Measurements from ENCODE around the gene FNDC11. TPM values are rescaled to one million over a fixed set of nuclear protein-coding genes. Genes with fewer than 3 reads are reported as not detected.
A peak's percentile ranks its signal among the peaks of the same experiment; 100 is the strongest.

Gene FNDC11
- total RNA-seq, 1 experiment from 2014 or later, result not detected

DNA sequence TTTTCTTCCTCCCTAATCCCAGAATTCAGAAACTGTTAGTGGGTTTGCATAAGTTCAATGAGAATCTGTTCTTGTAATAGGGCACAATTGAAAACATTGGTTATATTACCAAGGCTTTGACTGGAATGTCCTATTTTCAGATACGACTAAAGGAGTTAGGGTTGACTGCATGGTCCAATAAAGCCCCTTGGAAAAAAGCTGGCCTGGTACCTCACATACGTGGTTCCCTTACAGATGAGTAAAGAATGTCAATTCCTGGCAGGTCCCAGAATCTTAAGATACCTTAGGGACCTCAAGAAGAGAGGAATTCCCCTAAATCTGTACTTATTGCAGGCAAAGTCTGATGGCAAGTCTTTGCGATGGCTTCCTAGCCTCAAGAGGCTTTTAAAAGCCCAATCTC, 28.8 kb upstream of the FNDC11 start:
- DNase-seq (ENCODE audit: low read depth), result no peak

- DNase-seq (ENCODE audit: low read depth), result no peak
These were observed 28.0 kb upstream of the FNDC11 start for GRCh38 chr20:63525971-63526370.

GRCh38 chr20:63527184-63527583, 26.8 kb upstream of the FNDC11 start:
- DNase-seq (ENCODE audit: low read depth), result no peak

- DNase-seq (ENCODE audit: low read depth), result no peak
These were observed 24.6 kb upstream of the FNDC11 start for GRCh38 chr20:63529180-63529860.

GRCh38 chr20:63529861-63530787, 23.8 kb upstream of the FNDC11 start:
- no peak for DNase-seq (ENCODE audit: low read depth)

- DNase-seq (ENCODE audit: low read depth), result no peak
These were observed 23.2 kb upstream of the FNDC11 start for GRCh38 chr20:63530788-63531160.

DNA sequence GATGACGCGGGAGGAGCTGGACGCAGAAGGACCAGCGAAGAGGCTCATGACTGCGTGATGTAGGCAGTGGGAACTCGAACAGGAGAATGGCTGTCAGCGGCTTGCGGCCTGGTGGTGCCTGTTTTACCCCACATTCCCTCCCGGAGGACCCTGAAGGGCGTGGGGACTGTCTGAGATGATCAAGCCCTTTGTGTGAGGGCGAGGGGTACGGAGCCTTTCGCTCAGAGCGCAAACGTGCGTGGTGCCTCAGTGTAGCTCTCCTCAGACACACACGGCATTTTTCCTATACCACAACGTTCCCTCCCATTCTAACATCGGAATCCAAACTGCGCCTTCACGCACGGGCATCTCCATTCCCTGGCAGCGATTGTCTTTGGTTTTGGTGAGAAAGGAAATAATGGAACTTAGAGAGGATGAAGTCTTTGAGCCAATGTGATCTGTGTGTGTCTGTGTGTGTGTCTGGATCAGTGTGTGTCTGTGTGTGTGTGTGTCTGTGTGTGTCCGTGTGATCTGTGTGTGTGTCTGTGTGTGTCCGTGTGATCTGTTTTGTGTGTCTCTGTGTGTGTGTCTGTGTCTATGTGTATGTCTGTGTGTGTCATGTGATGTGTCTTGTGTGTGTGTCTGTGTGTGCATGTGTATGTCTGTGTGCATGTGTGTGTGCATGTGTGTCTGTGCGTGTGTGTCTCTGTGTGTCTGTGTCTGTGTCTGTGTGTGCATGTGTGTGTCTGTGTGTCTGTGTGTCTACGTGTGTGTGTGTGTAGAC, 22.1 kb upstream of the FNDC11 start:
- no peak for DNase-seq (ENCODE audit: low read depth)

DNA sequence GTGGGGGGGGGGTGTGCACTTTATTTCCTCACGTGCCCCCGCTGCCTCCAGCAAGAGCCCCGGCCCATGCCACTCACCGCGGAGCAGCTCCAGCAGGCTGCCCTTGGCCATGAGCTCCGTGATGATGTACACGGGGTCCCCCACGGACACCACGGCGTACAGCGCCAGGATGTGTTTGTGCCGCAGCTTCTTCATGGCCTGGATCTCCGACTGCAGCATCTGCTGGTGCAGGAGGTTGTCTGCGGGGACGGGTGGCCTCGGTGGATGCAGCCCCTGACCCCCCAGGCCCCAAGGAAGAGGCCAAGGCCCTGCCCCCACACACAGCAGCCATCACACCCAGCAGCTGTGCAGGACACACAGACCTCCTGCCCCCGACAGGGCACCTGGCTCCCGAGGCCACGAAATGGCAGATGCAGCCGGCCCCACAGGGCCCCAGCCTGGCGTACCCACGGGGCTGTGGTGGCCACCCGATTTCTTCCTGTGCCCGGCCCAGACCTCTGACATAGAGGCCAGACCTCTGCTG, 21.4 kb upstream of the FNDC11 start:
- DNase-seq (ENCODE audit: low read depth), result no peak

- no peak for DNase-seq (ENCODE audit: low read depth)
These were observed 20.6 kb upstream of the FNDC11 start for GRCh38 chr20:63533388-63533787.

GRCh38 chr20:63533871-63534393, 20.0 kb upstream of the FNDC11 start:
- DNase-seq (ENCODE audit: low read depth), result no peak

DNA sequence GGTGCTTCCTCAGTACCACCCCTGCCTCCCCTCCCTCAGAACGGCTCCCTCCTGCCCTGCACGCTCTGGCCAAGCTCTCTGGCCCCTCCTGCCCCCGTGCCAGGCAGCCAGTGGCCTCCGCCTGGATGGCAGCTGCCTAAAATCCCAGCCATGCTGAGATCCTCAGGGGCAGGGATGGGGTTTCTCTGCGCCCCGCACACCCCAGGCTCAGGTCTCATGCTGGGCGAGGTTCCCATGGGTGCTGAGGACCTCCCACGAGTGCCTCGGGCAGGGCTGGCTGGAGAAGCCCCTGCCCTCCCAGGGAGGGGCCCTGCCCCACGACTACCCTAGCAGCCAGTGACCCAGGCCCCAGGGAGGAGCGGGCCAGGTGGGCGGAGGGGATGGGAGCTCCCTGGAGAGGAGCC, 19.5 kb upstream of the FNDC11 start:
- no peak for DNase-seq (ENCODE audit: low read depth)

DNA sequence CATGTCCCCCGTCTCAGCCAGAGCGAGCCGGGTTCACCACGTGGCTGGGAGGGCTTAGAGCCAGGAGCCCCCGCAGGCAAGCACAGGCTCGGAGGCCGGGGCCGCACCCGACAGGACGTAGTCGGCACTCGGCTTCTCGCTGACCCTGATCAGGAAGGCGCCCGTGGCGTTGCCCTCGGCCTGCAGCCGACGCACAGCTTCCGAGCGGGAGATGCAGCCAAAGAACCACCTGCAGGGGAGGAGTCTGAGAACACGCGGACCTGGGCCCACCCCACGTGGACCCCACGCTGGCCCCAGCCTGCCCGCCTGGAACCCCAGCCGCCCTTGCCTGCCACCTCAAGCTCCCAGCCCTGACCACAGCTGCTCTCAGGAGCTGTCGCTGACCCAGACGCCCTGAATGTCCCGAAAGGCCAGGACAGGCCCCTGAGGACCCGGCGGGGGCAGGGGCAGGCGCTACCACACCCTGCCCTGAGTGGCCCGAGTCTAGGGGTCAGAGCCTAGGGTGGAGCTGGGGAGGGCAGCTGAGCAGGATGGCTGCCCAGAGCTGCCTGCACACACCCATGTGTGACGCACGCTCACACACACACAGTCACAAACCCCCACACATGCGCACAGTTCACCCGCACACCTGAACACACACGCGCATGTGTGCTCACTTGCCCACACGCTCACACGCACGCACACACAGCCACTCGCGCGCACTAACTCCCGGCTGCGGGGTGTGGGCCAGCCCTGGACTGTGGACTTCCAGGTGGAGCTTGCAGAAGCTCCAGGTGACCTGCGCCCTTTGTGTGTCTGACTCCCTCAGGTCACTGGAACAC, 18.9 kb upstream of the FNDC11 start:
- DNase-seq (ENCODE audit: low read depth), result no peak

GRCh38 chr20:63536241-63536977, 17.6 kb upstream of the FNDC11 start:
- peak; percentile 68 for DNase-seq (ENCODE audit: low read depth)

DNA sequence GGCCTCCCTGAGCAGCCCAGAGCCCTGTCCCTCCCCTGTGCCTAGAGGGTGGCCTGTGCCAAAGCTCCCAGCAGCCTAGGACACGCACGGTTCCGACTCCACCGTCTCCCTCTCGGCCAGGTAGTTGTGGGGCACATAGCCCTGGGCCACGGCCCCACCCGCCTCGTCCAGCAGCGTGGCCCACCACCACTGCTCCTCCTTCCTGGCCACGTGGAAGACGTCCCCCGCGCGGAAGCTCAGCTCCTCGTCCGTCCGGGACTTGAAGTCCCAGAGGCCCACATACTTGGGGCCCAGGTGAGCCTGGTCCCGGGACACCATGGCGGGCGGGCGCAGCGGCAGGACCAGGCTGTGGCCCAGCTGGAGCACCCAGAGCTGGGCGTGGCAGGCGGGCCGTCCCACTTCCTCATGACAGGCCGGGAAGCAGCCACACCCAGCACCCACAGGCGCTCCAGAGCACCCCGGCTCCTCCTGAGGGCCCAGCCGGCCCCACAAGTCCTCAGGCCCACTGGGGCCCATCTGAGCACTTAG, 16.9 kb upstream of the FNDC11 start, which contains the start of gene PTK6:
PTK6 (minus strand) TSS at position 380 of the 528 bp plus-strand sequence; CDS start at position 318, 62 bp downstream.
- no peak for DNase-seq (ENCODE audit: low read depth)

DNA sequence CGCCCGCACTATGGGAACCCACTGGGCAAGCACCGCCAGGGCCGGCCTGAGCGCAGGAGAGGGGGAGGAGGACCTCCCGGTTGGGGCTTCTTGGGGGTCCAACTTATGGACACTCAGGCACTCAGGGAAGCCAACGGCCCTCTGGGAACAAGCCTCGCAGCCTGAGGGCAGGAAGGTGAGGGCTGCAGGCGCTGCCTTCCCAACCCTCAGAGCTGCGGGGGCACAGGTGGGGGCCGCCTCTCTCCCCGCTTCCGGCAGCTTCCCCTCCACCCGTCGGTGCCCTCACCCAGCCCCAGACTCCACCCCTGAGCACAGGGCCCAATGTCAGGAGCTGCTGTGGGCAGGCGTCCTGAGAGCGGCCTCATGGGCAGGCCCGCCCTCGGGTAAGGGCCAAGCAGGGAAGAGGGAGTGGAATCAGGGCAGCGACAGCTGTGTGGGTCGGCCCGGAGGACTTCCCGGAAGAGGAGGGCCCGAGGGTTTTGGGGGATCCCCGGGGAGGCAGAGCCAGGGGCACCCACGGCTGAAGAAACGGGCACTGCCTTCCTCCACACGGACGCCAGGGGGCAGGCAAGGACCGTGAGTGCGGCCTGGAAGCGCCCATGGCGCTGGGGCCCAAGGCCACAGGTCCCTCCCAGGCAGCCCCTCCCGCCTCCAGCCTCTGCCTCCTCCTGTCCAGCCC, 16.3 kb upstream of the FNDC11 start:
- DNase-seq (ENCODE audit: low read depth), result peak; percentile 78

DNA sequence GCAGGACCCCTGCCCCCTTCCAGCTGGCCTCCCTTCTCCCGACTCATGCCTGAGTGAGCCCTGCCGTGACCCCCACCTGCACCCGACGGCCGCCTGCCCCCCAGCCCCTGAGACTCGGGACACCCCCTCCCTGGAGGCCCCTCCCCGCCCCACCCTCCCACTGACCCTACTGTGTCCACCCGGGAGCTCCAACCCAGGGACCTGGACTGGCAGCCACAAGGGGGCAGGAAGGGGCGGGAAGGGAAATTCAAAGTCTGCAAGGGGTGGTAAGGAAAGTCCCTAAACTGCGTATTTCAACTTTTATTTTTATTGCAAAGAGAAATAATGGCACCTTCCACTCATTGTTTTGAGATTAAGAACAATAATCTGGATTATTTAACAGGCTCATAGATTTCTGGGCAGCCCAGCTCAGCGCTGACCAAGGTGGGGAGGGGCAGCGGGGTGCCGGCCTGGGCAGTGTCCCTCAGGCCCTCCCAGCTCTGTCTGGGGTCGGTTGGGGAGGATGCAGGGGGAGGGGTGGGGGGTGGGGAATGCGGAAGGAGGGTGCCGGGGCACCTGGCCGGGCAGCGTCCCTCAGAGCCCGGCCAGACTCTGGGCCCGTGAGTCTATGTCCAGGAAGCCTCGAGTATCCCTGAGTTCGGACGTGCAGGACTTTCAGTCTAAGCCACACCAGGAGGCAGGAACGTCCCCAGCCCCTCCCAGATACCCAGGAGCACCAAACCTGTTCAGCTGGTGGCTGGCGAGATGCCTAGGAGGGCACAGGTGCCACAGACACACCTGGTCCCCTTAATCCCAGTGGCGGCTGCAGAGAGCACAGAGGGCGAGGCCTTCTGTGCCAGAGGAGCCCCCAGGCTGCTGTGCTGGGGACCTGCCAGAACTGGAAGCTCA, 15.5 kb upstream of the FNDC11 start:
- DNase-seq (ENCODE audit: low read depth), result no peak

DNA sequence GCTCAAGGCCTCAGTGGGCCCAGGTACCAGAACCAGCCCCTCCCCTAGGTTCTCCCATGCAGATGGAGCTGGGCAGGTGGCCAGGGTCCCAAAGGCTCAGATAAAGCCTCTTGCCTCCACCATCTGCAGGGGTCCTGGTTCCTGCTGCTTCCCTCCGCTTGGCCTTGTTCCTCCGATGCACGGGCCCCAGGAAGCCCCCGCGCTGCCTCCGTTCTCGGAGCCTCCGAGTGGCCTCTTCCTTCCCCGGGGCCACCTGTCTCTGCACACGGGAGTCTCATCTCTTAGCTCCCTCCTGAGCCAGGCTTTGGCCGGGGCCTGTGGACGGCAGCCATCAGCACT, 14.9 kb upstream of the FNDC11 start:
- no peak for DNase-seq (ENCODE audit: low read depth)

Measured in M059J (cell line).